ENCODE measurements around the gene CSK.

The CSK gene

GRCh38 chr15:74801311-74801997 is 19.6 kb downstream of the CSK start:
- DNase-seq (ENCODE audit: low read depth), result no peak

DNA sequence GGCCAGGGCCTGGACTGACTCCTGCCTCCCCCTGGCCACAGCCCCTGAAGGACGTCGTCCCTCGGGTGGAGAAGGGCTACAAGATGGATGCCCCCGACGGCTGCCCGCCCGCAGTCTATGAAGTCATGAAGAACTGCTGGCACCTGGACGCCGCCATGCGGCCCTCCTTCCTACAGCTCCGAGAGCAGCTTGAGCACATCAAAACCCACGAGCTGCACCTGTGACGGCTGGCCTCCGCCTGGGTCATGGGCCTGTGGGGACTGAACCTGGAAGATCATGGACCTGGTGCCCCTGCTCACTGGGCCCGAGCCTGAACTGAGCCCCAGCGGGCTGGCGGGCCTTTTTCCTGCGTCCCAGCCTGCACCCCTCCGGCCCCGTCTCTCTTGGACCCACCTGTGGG is 20.4 kb downstream of the CSK start:
- DNase-seq (ENCODE audit: low read depth), result no peak

DNA sequence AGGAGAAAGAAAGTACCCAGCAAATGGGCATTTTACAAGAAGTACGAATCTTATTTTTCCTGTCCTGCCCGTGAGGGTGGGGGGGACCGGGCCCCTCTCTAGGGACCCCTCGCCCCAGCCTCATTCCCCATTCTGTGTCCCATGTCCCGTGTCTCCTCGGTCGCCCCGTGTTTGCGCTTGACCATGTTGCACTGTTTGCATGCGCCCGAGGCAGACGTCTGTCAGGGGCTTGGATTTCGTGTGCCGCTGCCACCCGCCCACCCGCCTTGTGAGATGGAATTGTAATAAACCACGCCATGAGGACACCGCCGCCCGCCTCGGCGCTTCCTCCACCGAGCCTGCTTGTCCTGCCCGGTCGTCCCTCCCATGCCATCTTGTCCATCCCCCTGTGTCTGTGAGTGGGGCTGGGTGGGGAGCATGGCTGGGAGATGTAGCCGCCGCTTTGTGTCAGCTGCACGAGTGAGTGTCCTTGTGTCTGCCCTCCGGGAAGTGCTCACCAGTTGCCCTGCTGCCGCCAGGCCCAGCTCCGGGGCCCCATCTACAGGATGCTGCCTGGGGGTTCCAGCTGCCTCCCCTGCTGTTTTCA is 21.1 kb downstream of the CSK start:
- no peak for DNase-seq (ENCODE audit: low read depth)

DNA sequence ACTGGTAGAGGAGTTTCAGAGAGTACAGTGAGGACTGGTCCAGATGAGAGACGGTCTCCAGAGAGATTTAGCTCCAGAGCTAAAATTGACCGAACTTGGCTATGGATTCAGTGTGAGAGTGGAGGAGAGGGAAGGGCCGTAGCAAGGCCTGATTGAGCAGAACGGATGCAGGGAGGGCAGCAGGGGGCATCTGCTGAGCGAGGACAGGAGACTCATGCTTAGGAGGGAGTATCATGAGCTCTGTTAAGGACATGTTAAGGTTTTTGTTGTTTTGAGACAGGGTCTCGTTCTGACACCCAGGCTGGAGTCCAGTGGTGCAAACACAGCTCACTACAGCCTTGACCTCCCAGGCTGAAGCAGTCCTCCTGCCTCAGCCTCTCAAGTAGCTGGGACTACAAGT is 23.1 kb downstream of the CSK start:
- no peak for DNase-seq (ENCODE audit: low read depth)

DNA sequence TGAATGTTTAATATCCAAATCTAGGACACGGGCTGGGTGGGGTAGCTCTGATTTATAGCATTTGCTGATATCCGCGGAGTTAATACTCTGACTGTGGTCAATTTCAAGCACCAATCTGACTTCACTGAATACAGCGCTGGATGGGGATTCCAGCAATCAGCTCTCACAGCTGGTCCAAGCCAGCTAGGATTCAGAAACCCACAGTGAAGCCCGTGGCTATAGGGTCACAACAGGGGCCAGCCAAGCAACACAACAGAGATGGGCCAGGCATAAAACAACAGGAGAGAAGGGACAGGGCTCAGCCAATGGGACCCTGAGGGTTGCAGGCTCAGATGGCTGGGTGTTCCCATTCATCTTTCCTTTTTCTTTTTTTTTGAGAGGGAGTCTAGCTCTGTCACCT is 25.4 kb downstream of the CSK start:
- no peak for DNase-seq (ENCODE audit: low read depth)

- DNase-seq (ENCODE audit: low read depth), result no peak
Measured at GRCh38 chr15:74808078-74808839, 26.4 kb downstream of the CSK start.

- DNase-seq (ENCODE audit: low read depth), result no peak
Measured at GRCh38 chr15:74808840-74809229, 27.0 kb downstream of the CSK start.

DNA sequence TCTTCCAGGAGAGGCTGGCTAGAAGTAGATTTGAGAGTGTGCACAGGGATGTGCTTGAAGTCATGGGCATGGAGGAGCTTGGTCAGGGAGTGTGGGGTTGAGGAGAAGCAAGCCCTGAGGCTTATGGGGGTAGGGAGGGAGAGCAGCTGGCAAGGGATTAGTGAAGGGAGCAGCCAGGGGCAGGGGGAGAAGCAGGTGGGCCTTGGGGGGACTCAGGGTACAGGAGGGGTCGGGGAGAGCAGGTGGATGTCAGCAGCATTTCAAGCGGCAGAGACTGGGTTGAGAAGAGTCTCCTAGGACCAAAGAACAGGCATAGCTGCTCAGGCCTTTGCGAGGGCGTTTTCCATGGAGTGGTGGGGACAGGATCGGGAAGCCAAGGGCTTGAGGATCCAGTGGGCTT is 27.4 kb downstream of the CSK start:
- DNase-seq (ENCODE audit: low read depth), result no peak

DNA sequence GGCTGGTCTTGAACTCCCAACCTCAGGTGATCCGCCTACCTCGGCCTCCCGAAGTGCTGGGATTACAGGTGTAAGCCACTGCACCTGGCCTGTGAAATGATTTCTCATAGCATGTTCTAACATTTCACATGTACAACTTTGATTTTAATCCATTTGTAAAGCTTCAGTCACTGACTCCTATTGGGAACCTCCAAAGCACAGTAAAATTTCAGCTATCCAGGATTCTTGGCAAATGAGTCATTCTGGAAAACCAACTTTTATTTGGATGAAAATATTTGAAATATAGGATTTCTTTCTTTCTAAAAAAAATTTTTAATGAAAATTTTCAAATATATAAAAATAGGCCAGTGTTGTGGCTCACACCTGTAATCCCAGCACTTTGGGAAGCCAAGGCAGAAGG is 28.1 kb downstream of the CSK start:
- no peak for DNase-seq (ENCODE audit: low read depth)

- DNase-seq (ENCODE audit: low read depth), result no peak
Measured at GRCh38 chr15:74812533-74812932, 30.7 kb downstream of the CSK start, which contains the start of gene LMAN1L. TSS of gene LMAN1L (plus strand) at chr15:74812835. CDS start at chr15:74812855, 20 bp downstream.

- DNase-seq (ENCODE audit: low read depth), result no peak
Measured at GRCh38 chr15:74815121-74815934, 33.4 kb downstream of the CSK start.

DNA sequence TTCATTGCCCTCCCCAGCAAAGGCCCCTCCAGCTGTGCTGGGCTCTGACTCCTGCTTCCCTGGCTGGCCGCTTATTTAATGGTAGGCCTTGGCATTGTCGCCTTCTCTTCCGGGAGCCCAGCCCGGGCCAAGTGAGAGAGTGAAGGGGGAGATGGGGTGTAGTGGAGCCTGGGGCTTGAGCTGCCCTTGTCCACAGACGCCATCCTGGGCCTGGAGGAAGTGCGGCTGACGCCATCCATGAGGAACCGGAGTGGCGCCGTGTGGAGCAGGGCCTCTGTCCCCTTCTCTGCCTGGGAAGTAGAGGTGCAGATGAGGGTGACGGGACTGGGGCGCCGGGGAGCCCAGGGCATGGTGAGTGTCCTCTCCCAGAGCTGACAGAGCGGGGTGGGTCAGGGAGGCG is 34.1 kb downstream of the CSK start:
- DNase-seq (ENCODE audit: low read depth), result no peak

DNA sequence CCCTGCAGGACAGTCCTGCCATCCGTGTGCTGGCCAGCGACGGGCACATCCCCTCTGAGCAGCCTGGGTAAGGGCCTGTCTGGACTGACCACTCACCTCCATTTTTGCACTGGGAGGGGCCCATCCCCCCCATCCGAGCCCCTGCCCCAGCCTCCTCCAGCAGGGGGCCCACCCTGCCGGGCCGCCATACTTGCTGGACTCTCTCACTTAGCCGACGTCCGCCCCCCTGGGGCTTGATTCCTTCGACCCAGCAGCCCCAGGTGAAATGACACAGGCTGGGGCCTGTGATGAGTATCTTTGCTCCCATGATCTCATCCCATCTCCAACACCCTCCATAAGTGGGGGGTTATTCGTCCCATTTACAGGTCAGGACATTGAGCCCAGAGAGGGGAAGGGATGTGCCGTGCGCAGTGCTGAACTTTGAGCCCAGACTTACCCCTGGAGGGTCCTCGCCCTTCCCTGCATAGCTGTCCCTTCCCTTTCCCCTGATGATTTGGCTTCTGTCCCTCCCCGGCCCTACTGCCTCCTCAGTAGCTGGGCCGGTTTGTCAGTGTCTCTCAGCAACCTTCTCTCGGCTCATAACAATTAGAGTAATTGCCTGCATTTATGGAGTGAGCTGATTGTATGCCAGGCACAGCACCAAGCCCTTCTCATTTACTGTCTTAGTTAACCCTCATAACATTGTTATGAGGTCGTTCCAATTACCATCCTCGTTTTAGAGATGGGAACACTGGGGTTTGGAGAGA is 34.9 kb downstream of the CSK start:
- no peak for DNase-seq (ENCODE audit: low read depth)

GRCh38 chr15:74817370-74817737 is 35.5 kb downstream of the CSK start:
- DNase-seq (ENCODE audit: low read depth), result no peak

DNA sequence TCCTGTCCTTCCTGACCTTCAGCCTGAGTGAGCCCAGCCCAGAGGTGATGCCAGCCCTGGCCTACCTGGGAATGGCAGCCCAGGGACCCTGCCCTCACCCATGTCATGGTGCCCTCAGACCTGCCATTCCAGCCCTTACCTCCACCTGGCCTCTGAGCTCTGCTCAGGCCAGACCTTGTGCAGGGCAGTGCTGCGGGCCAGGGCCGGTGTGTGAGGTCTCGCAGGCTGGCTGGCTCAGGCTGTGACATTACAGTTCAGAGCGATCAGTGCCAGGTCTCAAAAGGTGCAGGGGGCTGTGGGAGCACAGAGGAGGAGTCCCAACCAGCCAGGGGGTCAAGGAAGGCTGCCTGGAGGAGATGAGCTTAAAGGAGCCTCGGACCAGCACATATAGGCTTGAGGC is 38.2 kb downstream of the CSK start:
- DNase-seq (ENCODE audit: low read depth), result no peak

DNA sequence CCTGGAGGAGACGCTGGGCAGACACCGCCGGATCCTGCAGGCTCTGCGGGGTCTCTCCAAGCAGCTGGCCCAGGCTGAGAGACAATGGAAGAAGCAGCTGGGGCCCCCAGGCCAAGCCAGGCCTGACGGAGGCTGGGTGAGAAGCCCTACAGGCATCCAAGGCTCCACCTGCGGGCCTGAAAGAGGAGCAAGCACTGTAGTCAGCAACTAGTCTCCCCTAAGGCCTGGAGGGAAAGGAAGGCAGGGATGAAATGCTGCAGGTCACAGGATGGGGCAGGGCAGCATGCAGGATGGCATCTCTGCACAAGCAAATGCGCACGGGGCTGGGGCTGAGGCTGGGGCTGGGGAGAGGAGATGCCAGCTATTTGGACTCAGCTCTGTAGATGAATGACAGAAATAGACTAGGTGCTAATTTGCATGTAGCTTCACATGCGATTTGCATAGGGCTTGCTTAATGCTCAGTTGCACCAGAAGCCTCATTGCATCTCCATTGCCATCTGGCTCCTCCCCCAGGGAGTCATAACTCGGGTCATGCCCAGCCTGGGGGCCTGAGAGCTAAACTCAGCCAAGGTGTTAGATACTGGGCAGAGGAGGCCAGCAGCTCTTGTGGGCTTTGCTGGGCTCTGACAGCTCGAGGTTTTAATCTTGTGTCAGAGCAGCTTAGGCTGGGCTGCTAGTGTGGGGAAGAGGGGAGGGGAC is 39.4 kb downstream of the CSK start:
- no peak for DNase-seq (ENCODE audit: low read depth)

DNA sequence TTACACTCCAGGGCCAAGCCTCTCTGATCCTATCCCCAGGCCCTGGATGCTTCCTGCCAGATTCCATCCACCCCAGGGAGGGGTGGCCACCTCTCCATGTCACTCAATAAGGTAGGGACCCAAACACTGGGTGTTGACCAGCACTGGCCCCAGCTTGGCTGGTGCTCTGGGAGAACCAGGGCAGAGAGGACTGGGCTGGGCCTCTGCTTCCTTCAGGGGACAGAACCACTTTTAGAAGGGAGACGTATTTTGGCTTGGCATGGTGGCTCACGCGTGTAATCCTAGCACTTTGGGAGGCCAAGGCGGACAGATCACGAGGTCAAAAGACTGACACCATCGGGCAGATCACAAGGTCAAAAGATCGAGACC is 39.9 kb downstream of the CSK start:
- no peak for DNase-seq (ENCODE audit: low read depth)

DNA sequence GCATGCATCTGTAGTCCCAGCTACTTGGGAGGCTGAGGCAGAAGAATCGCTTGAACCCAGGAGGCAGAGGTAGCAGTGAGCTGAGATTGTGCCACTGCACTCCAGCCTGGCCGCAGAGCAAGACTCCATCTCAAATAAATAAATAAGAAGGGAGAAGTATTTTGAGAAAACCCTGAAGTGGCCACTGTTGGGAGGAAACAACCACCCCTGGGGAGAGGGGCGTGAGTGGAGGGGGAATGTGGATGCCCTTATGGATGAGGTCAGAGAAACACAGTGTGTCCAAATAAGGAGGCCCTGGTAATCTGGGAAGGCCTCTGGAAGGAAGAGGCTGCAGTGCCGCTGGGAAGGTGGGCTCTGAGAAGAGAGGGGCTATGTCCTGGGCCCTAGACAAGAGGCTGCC is 40.4 kb downstream of the CSK start:
- no peak for DNase-seq (ENCODE audit: low read depth)

GRCh38 chr15:74823324-74823723 is 41.4 kb downstream of the CSK start:
- DNase-seq (ENCODE audit: low read depth), result no peak

DNA sequence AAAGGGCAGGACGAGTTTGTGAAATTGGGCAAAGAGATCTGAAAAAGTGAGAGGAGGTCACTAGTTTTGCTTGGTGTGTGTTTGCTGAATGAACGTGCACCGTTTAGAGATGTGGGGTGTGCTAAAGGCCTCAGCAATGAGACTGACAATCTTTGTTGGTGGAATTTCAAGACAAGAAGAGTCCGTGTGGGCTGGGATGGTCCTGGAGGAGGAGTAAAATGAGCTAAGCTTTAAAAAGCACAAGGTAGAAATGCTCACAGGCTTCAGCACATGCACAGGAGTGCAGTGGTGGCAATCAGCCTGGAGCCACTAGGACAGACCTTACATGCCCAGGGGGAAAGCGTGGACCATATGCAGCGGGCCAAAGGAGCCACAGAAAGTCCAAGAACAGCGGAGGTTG is 43.1 kb downstream of the CSK start:
- DNase-seq (ENCODE audit: low read depth), result no peak

GRCh38 chr15:74825866-74826265 is 44.0 kb downstream of the CSK start:
- DNase-seq (ENCODE audit: low read depth), result no peak
